ENCODE measurements around the gene VAPA. TPM values are rescaled to one million over a fixed set of nuclear protein-coding genes. Genes with fewer than 3 reads are reported as not detected.
"Not testable (repeated sequence)": the region's sequence is repeated elsewhere in the genome, so short reads cannot be mapped to it uniquely, and the experiment has no call there.

Gene VAPA
- polyA plus RNA-seq, 1 donor (not counting 4 experiments of a cell fraction or from before 2014, with no cell fraction given), result 350 TPM

- no peak overlapping the region for H3K9ac ChIP-seq (ENCODE audit: control insufficient read depth, extremely low read depth, insufficient read depth, low read length)
- H3K4me1 ChIP-seq (ENCODE audit: control insufficient read depth, extremely low read depth, insufficient read depth, low read length), result peaks cover 6% of the 10 kb centered on the region
- no peaks in the 10 kb centered on the region for H4K20me1 ChIP-seq (ENCODE audit: control insufficient read depth, extremely low read depth, insufficient read depth, low read length)
- TF ChIP-seq EZH2 (IDR thresholded peaks at IDR 0.05; ENCODE audit: low read length), result no peak
- no peak for TF ChIP-seq CTCF (optimal IDR thresholded peaks at IDR 0.05 in 1 of 3, IDR thresholded peaks at IDR 0.05 in 1 of 3, conservative IDR thresholded peaks at IDR 0.05 in 1 of 3; ENCODE audit: extremely low read depth in 1 of 3, insufficient read depth in 2 of 3, low read length in 3 of 3)
- no peaks in the 10 kb centered on the region for H3K9me1 ChIP-seq (ENCODE audit: control insufficient read depth, extremely low read depth, insufficient read depth, low read length)
- H3K27ac ChIP-seq (ENCODE audit: control insufficient read depth, insufficient read depth, low read length), result no peak overlapping the region
- no peak overlapping the region for H3K4me2 ChIP-seq (ENCODE audit: control insufficient read depth, extremely low read depth, insufficient read depth, low read depth, low read length)
- H3K4me3 ChIP-seq (ENCODE audit: control insufficient read depth in 2 of 3, extremely low read depth in 1 of 3, insufficient read depth in 2 of 3, low read depth in 1 of 3, low read length in 3 of 3), result no peak overlapping the region
- no peaks in the 10 kb centered on the region for H3K36me3 ChIP-seq (ENCODE audit: control insufficient read depth in 2 of 2, extremely low read depth in 1 of 2, insufficient read depth in 2 of 2, low read length in 2 of 2)
- no peaks in the 10 kb centered on the region for H3K79me2 ChIP-seq (ENCODE audit: control insufficient read depth, insufficient read depth, low read length)
- dilution Hi-C loops (cut with MboI; ENCODE audit: extremely low pct_ligation_motif_present, low sequenced_read_pairs), result no loop called here
- H3K9me3 ChIP-seq (ENCODE audit: control insufficient read depth, low read depth, low read length), result no peaks in the 10 kb centered on the region
- H3K27me3 ChIP-seq (ENCODE audit: control insufficient read depth, extremely low read depth, insufficient read depth, low read length), result no peaks in the 10 kb centered on the region
- no peak overlapping the region for H2AFZ ChIP-seq (ENCODE audit: control insufficient read depth, low read length)
- DNase-seq (ENCODE audit: low read depth, low spot score) (no peak), FAIRE-seq (no peak)
These were observed 12.4 kb upstream of the VAPA start for GRCh38 chr18:9901377-9901776.

GRCh38 chr18:9902264-9902663 is 11.6 kb upstream of the VAPA start:
- FAIRE-seq, result not testable (repeated sequence)

GRCh38 chr18:9902832-9903231 is 11.0 kb upstream of the VAPA start:
- Histone ChIP-seq H3K4me2 (ENCODE audit: control insufficient read depth, extremely low read depth, insufficient read depth, low read depth, low read length) (no peak overlapping the region), H3K4me1 (ENCODE audit: control insufficient read depth, extremely low read depth, insufficient read depth, low read length) (peaks cover 6% of the 10 kb centered on the region), H3K79me2 (ENCODE audit: control insufficient read depth, insufficient read depth, low read length) (no peaks in the 10 kb centered on the region), H3K27ac (ENCODE audit: control insufficient read depth, insufficient read depth, low read length) (no peak overlapping the region), H3K9me3 (ENCODE audit: control insufficient read depth, low read depth, low read length) (no peaks in the 10 kb centered on the region), H3K4me3 (ENCODE audit: control insufficient read depth in 2 of 3, extremely low read depth in 1 of 3, insufficient read depth in 2 of 3, low read depth in 1 of 3, low read length in 3 of 3) (no peak overlapping the region), H2AFZ (ENCODE audit: control insufficient read depth, low read length) (no peak overlapping the region), H3K9me1 (ENCODE audit: control insufficient read depth, extremely low read depth, insufficient read depth, low read length) (no peaks in the 10 kb centered on the region), H3K9ac (ENCODE audit: control insufficient read depth, extremely low read depth, insufficient read depth, low read length) (no peak overlapping the region), H4K20me1 (ENCODE audit: control insufficient read depth, extremely low read depth, insufficient read depth, low read length) (no peaks in the 10 kb centered on the region), H3K36me3 (ENCODE audit: control insufficient read depth in 2 of 2, extremely low read depth in 1 of 2, insufficient read depth in 2 of 2, low read length in 2 of 2) (no peaks in the 10 kb centered on the region), H3K27me3 (ENCODE audit: control insufficient read depth, extremely low read depth, insufficient read depth, low read length) (no peaks in the 10 kb centered on the region)
- dilution Hi-C loops (cut with MboI; ENCODE audit: extremely low pct_ligation_motif_present, low sequenced_read_pairs), result no loop called here
- FAIRE-seq (no peak), DNase-seq (ENCODE audit: low read depth, low spot score) (no peak)
- TF ChIP-seq EZH2 (IDR thresholded peaks at IDR 0.05; ENCODE audit: low read length) (no peak), CTCF (optimal IDR thresholded peaks at IDR 0.05 in 1 of 3, IDR thresholded peaks at IDR 0.05 in 1 of 3, conservative IDR thresholded peaks at IDR 0.05 in 1 of 3; ENCODE audit: extremely low read depth in 1 of 3, insufficient read depth in 2 of 3, low read length in 3 of 3) (no peak)

More at GRCh38 chr18:9902264-9902663, 11.6 kb upstream of the VAPA start:
- dilution Hi-C loops (cut with MboI; ENCODE audit: extremely low pct_ligation_motif_present, low sequenced_read_pairs); DNase-seq (ENCODE audit: low read depth, low spot score); H3K4me2 ChIP-seq (ENCODE audit: control insufficient read depth, extremely low read depth, insufficient read depth, low read depth, low read length); H3K9me1 ChIP-seq (ENCODE audit: control insufficient read depth, extremely low read depth, insufficient read depth, low read length); H3K36me3 ChIP-seq (ENCODE audit: control insufficient read depth in 2 of 2, extremely low read depth in 1 of 2, insufficient read depth in 2 of 2, low read length in 2 of 2); H3K79me2 ChIP-seq (ENCODE audit: control insufficient read depth, insufficient read depth, low read length); H3K9ac ChIP-seq (ENCODE audit: control insufficient read depth, extremely low read depth, insufficient read depth, low read length); H4K20me1 ChIP-seq (ENCODE audit: control insufficient read depth, extremely low read depth, insufficient read depth, low read length); H3K4me1 ChIP-seq (ENCODE audit: control insufficient read depth, extremely low read depth, insufficient read depth, low read length); H2AFZ ChIP-seq (ENCODE audit: control insufficient read depth, low read length); H3K4me3 ChIP-seq (ENCODE audit: control insufficient read depth in 2 of 3, extremely low read depth in 1 of 3, insufficient read depth in 2 of 3, low read depth in 1 of 3, low read length in 3 of 3); H3K27me3 ChIP-seq (ENCODE audit: control insufficient read depth, extremely low read depth, insufficient read depth, low read length); H3K27ac ChIP-seq (ENCODE audit: control insufficient read depth, insufficient read depth, low read length); H3K9me3 ChIP-seq (ENCODE audit: control insufficient read depth, low read depth, low read length): not testable (repeated sequence)
